Stimulated activated CD4-positive, alpha-beta T cell treated with anti-CD3 and anti-CD28 coated beads, Interleukin-12 subunit alpha, Interleukin-12 subunit beta, amount 100 ng/mL, for 48 hours (primary cell): ENCODE data around the gene RSAD1.

Source experiments
- DNase-seq, 3 donors: peaks; one replicate each; pipeline ENCODE4 v3.0.0-alpha.2; 2020; ENCODE audit warnings: low read depth in 2 of 3, low spot score in 1 of 3

The RSAD1 gene

DNA sequence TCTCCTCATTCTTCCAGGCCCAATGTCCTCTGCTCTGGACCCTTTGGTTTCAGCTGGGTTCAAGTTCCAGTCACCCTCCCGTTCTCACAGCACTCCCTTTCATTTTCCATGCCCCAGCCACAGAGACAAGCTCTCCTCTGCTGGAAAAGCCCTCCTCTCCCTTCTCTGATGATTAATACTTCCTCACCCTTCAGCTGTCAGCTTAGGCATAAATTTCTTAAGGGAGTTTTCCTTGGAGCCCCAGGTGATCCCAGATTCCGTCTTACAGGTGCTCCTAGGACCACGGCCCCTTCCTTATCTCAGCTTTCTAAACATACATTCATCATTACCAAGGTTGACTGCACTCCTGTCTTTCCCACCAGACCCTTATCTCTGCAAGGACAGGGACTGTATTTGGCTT, 20.4 kb upstream of the RSAD1 start:
- no peak for DNase-seq

DNA sequence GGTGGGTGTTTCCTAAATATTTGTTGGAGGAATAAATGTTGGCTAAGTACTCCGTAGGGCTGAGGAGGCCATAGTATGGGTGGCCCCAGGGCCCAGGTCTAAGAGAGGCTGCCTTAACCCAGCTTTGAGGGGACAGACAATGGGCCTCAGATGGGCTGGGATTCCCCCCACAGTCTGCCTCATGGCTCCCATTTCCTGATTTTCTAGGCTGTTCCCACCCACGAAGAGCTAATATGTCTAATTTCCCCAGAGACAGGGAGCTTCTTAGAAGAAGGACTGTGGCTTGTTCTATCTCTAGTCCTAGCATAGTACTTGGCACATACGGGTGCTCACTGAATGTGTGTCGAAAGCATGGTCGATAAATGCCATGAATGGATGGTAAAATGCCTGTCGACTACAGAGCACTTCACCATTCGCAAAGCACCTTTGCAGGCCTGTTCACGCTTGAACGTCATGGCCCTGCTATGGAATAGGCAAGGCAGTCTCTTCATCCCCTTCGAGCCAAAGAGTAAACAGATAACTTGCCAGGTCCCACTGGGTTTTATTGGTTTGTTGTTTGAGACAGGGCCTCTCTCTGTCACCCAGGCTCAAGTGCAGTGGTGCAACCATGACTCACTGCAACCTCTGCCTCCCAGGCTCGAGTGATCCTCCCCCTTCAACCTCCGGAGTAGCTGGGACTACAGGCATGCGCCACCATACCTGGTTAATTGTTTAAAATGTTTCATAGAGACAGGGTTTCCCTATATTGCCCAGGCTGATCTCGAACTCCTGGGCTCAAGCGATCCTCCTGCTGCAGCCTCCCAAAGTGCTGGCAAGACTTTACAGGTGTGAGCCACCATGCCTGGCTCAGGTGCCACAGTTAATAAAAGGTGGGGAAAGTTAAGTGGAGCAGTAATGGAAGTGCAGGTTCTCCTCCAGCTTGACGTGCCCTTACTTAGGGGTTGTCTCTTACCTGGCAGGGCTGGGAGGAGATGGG, 19.7 kb upstream of the RSAD1 start:
- DNase-seq, result no peak

DNA sequence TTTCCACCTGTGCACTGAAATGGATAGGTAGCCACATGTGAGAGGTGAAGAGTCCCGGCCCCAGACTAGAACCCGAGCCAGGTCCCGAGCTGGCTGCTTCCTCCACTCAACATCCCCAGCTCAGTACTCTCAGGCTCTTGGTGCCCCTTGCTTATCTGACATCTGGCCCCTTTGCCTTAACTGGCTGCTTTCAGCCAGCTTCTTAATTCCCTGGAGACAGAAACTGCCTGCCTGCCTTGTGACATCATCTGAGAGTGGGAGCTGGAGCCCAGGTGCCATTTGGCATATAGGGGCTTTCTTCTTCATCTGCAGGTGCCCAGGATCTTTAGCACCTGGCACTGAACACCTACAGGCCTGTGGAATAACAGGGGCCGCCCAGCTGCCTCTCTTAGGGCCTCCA, 18.9 kb upstream of the RSAD1 start:
- no peak for DNase-seq

GRCh38 chr17:50460831-50461526, 17.7 kb upstream of the RSAD1 start:
- DNase-seq, result no peak

DNA sequence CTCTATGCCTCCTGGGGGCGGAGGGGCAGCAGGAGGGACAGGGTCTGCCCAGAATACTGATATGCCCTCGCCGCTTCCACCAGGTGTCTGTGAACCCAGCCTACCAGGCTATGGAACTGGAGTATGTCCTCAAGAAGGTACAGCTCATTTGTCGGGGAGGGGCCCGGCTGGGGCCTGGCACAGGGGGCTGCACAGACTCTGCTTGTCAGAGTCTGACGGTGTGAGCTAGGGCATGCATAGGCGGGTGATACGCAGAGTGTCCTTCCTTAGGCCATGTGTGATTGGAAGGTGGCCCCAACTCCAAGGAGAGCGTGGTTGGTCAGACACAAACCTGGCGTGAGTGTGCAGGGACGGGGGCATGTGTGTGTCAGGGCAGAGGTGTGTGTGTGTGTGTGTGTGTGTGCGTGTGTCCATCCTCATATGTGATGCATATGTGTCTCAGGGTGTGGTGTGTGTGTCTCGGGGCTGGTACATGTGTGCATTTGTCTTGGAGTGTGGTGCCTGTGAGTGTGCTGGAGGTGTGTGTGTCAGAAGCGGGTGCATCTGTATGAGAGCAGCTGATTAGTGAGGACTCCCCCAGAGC, 17.0 kb upstream of the RSAD1 start:
- DNase-seq, result no peak

DNA sequence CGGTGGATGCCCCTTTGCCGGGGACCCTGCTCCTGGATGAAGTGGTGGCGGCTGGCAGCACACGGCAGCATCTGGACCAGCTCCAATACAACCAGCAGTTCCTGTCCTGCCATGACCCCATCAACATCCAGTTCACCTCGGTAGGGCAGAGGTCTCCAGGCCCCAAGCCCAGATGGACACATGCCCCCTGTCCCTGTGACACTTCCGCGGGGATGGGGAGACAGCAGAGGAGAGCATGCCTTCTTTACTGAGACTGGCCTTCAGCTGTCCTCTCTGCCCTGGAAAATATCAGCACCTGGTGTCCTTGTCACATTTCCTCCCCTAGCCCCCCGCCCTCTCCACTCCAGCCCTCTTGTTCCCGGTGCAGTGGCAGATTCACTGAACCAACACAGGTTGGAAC, 16.2 kb upstream of the RSAD1 start:
- DNase-seq, result no peak

- DNase-seq, result no peak
Measured at GRCh38 chr17:50464121-50464520, 14.5 kb upstream of the RSAD1 start.

GRCh38 chr17:50464736-50465135, 13.9 kb upstream of the RSAD1 start:
- DNase-seq, result no peak

- no peak for DNase-seq
Measured at GRCh38 chr17:50465171-50465570, 13.5 kb upstream of the RSAD1 start.

DNA sequence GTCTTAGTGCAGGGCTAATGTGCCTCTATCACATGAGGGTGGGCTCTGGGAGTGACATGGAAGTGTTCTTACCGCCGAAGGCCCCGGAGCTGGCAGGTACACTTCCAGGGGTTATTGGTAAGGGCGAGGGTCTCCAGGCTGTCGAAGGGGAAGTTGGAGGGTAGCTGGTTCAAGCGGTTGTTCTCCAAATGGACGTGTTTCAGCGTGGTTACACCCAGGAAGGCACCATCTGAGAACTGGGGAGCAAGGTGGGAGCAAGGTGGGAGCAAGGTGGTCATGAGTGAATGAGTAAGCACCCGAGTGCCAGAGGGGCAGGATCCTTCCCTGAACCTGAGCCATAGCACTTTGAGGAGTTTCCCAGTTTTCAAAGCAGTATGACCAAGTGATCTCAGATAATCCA, 13.0 kb upstream of the RSAD1 start:
- no peak for DNase-seq

- DNase-seq, result no peak
Measured at GRCh38 chr17:50466371-50467113, 12.1 kb upstream of the RSAD1 start.

DNA sequence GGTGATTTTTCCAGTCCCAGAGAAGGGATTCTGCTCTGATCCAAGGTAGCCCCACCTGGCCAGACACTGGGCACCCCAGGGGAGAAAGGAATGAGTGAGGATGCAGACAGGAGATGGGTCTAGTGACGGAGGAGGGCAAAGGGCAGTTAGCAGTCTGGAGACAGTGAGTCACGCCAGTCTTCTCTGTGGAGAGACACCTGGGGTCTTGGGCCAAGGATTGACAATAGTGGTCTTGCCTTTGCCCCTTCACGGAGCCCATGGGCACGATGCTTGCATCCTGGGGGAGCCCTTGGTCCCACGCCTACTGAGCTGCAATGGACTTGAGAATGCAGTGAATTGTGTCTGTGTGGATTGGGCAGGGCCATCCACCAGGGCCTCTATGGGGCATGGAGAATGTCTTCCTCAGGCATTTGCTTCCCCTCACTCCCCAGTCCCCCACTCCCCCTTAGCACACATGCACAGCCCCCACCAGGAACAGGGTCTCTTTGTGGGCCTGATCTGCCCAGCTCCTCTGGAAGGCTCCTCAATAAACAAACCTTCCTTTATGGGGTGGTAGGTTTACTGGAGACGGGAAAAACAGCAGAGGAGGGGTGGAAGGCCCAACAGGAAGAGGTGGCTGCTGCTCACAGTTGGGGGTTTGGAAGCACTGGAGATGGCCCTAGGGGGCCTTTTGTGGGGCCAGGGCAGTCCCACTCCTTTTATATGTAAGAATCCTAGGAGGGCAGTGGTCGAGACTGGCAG, 11.4 kb upstream of the RSAD1 start:
- DNase-seq, result no peak

DNA sequence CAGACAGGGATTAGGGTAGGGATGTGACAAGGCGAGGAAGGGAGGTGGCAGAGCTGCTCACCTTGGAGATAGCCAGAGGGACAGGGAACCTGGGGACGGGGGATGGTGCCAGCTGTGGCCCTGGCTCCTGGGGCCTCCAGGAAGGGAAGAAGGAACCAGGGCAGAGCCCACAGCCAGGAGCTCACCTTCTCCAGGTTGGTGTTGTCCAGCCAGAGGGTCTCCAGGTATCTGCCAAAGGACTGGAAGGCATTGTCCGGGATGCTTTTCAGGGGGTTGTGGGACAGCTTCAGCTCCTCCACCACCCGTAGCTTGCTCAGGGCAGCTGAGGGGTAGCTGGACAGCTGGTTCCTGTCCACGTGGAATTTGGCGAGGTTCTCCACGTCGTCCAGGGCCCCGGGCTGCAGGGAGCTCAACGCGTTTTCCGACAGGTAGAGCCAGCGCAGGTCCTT, 10.8 kb upstream of the RSAD1 start:
- DNase-seq, result no peak

DNA sequence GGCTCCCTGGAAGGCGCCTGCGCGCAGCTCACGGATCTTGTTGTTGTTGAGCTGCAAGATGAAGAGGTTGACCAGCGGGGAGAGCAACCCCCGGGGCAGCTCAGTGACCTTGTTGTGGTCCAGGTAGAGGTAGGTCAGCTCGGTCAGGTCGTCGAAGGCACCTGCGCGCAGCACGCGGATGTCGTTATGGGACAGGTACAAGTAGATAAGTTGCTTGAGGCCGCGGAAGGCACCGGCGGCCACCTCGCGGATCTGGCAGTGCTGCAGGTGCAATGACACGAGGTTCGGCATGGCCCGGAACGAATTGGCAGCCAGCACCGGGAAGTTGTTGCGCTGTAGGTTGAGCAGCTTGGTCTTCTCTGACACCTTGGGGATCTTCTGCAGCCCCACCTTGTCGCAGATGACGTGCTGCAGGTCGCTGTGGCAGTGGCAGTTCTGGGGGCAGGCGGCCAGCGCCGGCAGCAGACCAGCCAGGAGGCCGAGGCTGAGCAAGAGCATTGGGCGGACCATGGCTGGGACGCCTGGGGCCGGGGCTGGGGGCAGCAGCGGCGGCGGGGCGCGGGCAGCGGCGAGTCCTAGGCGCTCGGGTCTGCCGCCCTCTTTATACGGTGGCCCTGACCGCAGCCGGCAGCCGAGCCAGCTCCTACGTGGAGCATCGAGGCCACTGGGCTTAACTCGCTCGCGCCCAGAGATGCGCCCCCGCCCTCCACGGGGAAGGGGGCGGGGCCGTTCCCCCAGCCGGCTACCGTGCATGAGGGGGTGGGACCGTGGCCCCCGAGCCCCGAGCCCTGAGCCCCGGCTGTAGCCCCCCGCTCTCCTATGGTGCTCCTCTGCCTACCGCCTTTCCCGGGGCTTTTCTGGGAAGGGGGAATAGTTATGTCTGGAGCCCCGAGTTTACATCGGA, 10.1 kb upstream of the RSAD1 start, which contains the start of gene CHAD:
Gene CHAD, minus strand, starts transcription at position 577 of the 904 bp plus-strand sequence. Its CDS starts 67 bp downstream, at position 510.
- no peak for DNase-seq

- no peak for DNase-seq
Measured at GRCh38 chr17:50469208-50469605, 9.5 kb upstream of the RSAD1 start.

DNA sequence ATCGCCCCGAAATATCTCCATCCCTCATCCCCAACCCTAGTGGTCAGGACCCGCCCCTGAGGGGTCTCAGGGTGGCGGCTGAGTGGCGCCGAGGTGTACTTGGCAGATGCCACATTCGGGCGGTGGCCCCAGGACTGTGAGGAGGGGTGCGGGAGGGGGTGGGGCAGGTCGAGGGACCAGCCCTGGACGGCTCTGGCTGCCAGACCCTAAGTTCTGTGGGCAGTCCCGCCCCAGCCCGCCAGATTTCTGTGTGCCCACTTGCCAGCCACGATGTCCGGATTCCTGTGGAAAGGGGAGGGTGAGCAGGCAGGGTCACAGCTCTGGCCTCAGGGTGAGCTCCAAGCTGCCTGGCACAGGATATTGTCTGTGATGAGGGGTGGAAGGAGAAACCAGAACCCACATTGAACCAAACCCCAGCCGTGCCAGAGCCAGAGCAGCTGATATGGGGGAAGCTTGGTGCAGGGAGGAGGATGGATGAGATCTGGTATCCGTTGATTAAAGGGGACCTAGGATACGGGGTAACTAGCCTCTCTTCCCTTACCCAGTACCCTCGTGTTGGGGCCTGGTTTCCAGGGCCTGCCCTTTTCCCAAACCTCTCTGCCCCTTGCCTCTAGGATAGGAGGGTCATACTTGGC, 8.9 kb upstream of the RSAD1 start:
- DNase-seq, result no peak

DNA sequence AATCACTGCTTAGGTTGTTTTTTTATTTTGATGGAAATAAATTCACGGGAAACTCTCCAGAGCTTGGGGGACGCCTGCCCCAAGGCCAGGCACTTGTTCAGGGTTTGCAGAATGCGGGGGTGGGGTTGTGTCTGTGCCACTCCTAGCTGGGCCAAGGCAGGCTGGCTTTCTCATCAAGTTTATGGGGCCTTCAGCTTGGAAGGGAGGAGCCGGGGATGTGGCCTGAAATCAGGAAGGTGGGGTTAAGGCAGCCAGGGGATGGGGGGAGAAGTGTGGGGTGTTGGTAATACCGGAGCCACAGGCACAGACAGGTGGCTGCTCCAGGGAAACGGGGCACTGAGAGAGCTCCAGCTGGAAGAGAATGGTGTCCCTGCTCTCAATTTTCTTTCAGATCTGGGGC, 8.2 kb upstream of the RSAD1 start:
- no peak for DNase-seq

DNA sequence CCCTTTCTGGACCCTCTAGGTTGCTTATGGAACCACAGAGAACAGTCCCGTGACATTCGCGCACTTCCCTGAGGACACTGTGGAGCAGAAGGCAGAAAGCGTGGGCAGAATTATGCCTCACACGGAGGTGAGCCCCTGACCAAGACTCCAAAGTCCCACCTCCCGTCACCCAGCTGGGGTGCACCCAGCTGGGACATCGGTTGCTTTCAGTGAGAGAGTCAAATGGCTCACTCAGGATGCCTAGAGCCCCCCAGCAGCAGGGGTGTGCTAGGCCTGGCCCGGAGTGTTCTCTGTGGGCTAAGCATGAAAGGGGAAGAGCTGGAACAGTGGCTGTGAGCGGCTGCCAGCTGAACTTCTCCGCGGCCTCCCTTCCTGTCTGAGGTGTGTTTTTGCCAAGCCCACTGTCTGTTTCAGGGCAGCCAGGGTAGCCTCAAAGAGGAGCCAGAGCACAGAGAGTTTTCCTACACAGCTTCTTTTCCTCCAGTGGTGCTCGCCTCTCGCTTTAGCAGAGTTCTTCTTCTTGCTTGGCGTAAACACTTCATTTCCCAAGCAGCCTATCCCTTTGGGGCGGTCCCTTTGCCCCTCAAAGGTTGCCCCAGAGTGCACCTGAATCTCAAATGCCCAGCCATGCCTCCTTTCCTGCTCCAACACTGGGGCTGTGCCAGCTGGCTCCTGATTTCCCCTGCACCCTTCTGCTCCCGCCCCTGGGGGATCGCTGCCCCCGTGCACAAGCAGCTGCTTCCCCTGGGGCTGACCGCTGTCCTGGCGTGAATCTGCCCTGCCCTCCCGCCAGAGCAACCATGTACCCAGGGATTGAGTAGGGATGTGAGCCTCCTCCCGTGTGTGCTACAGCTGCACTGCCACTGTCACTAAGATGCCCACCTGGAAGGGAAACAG, 7.4 kb upstream of the RSAD1 start:
- no peak for DNase-seq
